Astrocyte of the spinal cord (primary cell): ENCODE measurements around the gene GDPD5.

Experiments used
- DNase-seq: peaks from one replicate; pipeline ENCODE4 v3.0.0; 2011; ENCODE audit warnings: low read depth, low spot score
- H3K4me3 ChIP-seq: 2 replicates; pipeline ENCODE4 v1.5.1; 2011; ENCODE audit warnings: low read depth, mild to moderate bottlenecking, low read length, moderate library complexity
- in situ Hi-C: cut with HindIII; loops from 2 replicates; pipeline ENCODE4 v1.10.0; 2017; ENCODE audit warnings: low sequenced_read_pairs
- TF ChIP-seq, protein P1 (sequence below): IDR thresholded peaks from 2 replicates; pipeline ENCODE4 v1.5.1; 2012; ENCODE audit warnings: low read depth, mild to moderate bottlenecking, low read length, inconsistent platforms

GDPD5 gene

DNA sequence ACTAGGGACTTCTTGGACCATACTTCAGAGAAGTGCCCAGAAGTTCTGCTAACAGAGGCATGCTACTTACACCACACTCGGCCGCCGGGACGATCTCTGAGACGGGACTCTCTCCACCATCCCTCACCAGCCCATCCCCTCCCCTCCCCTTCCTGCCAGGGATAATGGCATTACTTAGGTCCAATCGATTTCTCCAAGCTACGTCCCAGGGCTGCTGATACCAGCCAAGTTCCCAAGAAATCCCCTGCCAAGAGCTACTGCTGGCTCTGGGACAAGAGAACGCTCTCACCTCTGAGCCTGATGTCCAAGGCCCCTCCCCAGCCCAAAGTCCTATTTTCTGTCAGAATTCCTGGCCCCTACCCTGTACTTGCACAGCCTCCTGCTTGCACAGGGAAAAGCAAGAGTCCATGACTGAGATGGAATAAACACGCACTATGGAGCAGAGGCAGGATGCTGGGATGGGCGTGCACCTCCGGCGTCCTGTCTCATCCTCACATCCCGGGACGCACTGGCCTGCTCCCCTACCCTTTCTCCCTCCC is 42.7 kb downstream of the GDPD5 start:
- no peak for DNase-seq
- H3K4me3 ChIP-seq: no peak overlapping the region
- in situ Hi-C loops: no loop called here
- TF ChIP-seq, protein P1, sequence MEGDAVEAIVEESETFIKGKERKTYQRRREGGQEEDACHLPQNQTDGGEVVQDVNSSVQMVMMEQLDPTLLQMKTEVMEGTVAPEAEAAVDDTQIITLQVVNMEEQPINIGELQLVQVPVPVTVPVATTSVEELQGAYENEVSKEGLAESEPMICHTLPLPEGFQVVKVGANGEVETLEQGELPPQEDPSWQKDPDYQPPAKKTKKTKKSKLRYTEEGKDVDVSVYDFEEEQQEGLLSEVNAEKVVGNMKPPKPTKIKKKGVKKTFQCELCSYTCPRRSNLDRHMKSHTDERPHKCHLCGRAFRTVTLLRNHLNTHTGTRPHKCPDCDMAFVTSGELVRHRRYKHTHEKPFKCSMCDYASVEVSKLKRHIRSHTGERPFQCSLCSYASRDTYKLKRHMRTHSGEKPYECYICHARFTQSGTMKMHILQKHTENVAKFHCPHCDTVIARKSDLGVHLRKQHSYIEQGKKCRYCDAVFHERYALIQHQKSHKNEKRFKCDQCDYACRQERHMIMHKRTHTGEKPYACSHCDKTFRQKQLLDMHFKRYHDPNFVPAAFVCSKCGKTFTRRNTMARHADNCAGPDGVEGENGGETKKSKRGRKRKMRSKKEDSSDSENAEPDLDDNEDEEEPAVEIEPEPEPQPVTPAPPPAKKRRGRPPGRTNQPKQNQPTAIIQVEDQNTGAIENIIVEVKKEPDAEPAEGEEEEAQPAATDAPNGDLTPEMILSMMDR: no peak

DNA sequence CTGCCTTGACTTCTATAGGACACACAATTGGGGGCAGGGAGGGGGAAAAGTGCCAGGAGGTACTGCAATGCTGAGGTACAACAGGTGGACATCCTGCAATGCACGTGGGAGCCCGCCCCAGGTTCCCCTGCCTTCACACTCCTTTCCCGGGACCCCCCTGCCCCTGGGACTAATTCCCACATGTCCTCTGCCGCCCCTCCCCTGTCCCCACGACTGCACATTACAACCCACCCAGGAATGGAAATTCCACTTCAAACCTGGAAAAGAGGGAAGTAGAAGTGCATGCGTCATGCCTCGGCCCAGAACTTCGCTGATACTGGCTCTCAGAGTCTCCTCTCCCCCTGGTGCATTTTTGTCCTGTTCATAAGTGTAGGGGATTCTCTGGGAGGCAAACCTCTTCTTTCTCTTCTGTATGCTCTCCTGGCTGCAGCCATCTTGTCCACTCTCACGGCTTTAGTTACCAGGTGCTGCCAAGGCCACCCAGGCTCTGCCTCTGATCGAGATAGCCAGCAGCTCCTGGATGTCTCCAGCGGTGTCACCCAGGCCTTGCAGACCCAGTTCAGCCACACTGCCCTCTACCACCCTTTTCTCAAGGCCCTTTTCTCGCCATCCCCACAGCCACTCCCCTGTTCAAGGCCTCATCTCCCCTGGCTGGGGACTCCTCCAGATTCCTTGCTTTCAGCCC is 43.7 kb downstream of the GDPD5 start:
- no peak for DNase-seq
- TF ChIP-seq, protein P1: no peak
- no peak overlapping the region for H3K4me3 ChIP-seq
- in situ Hi-C loops: no loop called here

DNA sequence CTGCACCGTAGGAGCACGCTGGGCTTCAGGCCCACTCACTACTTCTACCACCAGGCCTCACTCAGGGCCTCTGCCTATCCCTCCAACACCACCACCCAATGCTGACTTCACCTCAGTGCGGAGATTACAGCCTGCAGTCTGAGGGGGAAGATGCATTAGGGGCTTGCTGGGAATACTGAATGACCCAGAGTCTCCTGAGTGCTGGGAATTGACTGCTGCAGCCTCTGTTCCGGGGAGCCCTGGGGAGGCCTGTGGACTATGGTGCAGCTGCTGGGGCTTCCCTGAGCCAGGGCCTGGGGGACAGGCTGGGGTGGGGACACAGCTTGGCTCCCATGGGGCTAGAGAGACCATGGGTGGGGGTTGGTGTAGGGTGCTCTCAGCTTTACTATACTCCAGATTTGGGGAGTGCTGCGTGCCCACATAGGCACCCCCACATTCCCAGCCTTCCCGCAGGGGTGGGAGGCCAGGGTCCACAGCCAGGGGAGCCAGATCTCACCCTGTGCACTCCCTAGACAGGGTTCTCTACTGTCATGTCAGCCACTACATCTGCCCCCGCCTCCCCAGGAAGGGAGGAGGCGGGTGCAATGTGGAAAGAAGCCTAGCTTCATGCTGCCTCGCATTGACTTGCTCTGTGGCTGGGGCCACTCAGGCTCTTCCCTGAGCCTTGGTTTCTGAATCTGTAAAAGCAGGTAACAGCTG is 44.4 kb downstream of the GDPD5 start:
- no peak for DNase-seq
- no peak overlapping the region for H3K4me3 ChIP-seq
- TF ChIP-seq, protein P1: no peak
- in situ Hi-C loops: no loop called here

DNA sequence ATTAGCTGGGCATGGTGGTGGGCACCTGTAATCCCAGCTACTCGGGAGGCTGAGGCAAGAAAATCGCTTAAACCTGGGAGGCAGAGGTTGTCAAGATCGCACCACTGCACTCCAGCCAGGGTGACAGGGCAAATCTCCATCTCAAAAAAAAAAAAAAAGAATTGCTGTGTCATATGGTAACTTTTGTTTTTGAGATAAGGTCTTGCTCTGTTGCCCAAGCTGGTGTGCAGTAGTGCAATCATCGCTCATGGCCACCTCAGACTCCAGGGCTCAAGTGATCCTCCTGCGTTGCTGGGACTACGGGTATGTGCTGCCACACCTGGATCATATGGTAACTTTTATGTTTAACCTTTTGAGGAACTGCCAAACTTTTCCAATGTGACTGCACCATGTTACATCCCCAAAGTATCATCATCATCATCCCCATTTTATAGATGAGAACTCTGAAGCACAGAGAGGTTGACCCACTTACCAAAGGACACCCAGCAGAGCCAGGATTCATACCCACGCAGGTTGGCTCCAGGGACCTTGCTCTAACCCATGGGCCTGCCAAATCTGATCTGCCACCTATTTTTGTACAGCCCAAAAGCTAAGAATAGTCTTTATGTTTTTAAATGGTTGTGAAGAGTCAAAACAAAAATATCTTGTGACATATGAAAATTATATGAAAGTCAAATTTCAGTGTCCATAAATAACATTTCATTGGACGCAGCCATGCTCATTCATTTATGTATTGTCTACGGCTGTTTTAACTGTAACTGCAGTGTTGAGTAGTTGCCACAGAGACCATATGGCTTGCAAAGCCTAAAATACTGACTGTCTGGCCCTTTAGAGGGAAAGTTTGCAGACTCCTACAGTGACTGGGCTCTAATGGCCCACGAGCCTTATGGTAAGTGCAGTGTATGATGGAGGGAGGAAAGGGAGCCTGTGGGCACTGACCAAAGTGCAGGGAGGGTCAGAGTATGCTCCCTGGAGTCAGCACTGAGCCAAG is 45.3 kb downstream of the GDPD5 start:
- H3K4me3 ChIP-seq: no peak overlapping the region
- no peak for DNase-seq
- in situ Hi-C loops: no loop called here
- TF ChIP-seq, protein P1: no peak

DNA sequence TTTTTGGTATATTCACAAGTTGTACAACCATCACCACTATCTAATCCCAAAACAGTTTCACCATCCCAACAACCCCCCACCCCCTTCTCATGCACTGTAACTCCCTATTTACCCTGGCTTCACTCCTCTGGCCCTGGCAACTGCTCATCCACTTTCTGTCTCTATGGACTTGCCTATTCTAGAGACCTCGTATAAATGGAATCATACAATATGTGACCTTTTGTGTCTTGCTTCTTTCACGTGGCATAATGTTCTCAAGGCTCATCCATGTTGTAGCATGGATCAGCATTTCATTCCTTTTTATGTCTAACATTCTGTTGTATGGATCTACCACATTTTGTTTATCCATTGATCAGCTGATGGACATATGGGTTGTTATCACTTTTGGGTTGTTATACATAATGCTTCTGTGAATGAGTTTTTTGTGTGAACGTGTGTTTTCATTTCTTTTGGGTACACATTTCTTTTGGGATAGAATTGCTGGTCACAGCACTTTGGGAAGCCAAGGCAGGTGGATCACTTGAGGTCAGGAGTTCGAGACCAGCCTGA is 46.1 kb downstream of the GDPD5 start:
- no peak for DNase-seq
- H3K4me3 ChIP-seq: no peak overlapping the region
- in situ Hi-C loops: no loop called here
- TF ChIP-seq, protein P1: no peak
